ENCODE measurements around the gene NUP205. TPM values are rescaled to one million over a fixed set of nuclear protein-coding genes. Genes with fewer than 3 reads are reported as not detected.

The NUP205 gene
- total and polyA plus RNA-seq, 2 of the 13 experiments (the other 11 are each of a cell fraction or from before 2014, with no cell fraction given): 46.2 to 87.2 TPM

DNA sequence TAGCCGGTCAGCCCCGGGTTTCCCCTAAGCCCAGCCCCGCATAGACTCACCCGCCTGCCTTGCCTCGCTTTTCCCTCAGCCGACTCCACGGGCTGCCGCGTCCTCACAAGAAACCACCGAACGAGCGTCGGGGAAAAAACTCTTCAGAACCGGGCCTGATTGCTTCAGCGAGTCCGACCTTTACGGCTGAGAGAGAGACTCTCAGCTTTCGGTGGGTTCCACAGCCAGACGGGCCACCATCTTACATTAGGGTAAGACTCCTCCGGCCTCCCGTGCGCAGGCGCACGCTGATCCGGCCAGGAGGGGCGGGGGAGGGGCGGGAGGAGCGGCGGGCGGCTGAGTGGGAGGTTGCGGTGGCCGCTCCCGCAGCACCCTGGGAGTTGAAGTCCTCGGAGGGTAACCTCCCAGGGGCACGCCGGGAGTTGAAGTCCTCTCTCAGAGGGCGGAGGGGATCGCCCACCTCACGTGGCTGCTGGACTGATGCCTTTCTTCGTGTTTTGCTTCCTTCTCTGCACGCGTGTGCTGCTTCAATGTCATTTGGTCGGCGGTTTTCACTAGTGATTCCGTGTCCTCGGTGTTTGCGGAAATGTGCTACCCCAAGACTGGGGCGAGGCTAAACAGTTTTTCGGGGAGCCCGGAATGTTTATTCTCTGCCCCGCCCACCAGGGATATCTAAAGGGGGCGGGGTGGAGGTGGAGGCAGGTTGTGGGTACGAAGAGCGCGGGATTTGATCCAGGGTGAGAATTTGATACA, 47.7 kb upstream of the NUP205 start, which contains the start of gene CNOT4 (continued):
- TF ChIP-seq MAF1 (CRISPR knock-in tag; IDR thresholded peaks at IDR 0.05; ENCODE audit: borderline replicate concordance) (no peak), TOE1 (CRISPR knock-in tag; IDR thresholded peaks at IDR 0.05) (0 out of 2 replicates have a peak, but pooled peaks have one; percentile 44), TOPORS (CRISPR knock-in tag; IDR thresholded peaks at IDR 0.05) (no peak), PPARG (CRISPR knock-in tag; conservative IDR thresholded peaks at IDR 0.05) (0 out of 2 replicates have a peak, but pooled peaks have one; percentile 8), STAT5B (CRISPR knock-in tag; IDR thresholded peaks at IDR 0.05) (no peak), NR3C1 (CRISPR knock-in tag; IDR thresholded peaks at IDR 0.05) (no peak), ISL2 (CRISPR knock-in tag; IDR thresholded peaks at IDR 0.05) (no peak), POLR2A (IDR thresholded peaks at IDR 0.05; ENCODE audit: insufficient read depth in 1 of 2, low read depth in 2 of 2, low read length in 2 of 2) (peak; percentile 78 to 89), ZSCAN20 (CRISPR knock-in tag; IDR thresholded peaks at IDR 0.05; ENCODE audit: borderline replicate concordance) (no peak), CAMTA2 (CRISPR knock-in tag; IDR thresholded peaks at IDR 0.05; ENCODE audit: borderline replicate concordance) (no peak), ELF3 (CRISPR knock-in tag; IDR thresholded peaks at IDR 0.05) (peak; percentile 35; the same call in 1 of the 2 replicates), RAD51 (IDR thresholded peaks at IDR 0.05; ENCODE audit: borderline replicate concordance) (no peak), THAP11 (CRISPR knock-in tag; IDR thresholded peaks at IDR 0.05) (peak; percentile 100), MAZ (IDR thresholded peaks at IDR 0.05; ENCODE audit: borderline replicate concordance, low read depth, low read length) (peak; percentile 90), MAZ (CRISPR knock-in tag; IDR thresholded peaks at IDR 0.05; ENCODE audit: low read depth) (peak; percentile 88), PHF5A (CRISPR knock-in tag; IDR thresholded peaks at IDR 0.05; ENCODE audit: low read depth, unreplicated experiment) (peak; percentile 24), RARA (CRISPR knock-in tag; IDR thresholded peaks at IDR 0.05) (0 out of 2 replicates have a peak, but pooled peaks have one; percentile 4)
- TF ChIP-seq, protein P1, sequence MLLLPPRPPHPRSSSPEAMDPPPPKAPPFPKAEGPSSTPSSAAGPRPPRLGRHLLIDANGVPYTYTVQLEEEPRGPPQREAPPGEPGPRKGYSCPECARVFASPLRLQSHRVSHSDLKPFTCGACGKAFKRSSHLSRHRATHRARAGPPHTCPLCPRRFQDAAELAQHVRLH (CRISPR knock-in tag; IDR thresholded peaks at IDR 0.05; ENCODE audit: borderline replicate concordance, low read depth): peak; percentile 68; the same call in 1 of the 2 replicates
- TF ChIP-seq, protein P2, sequence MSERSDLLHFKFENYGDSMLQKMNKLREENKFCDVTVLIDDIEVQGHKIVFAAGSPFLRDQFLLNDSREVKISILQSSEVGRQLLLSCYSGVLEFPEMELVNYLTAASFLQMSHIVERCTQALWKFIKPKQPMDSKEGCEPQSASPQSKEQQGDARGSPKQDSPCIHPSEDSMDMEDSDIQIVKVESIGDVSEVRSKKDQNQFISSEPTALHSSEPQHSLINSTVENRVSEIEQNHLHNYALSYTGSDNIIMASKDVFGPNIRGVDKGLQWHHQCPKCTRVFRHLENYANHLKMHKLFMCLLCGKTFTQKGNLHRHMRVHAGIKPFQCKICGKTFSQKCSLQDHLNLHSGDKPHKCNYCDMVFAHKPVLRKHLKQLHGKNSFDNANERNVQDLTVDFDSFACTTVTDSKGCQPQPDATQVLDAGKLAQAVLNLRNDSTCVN (CRISPR knock-in tag; IDR thresholded peaks at IDR 0.05; ENCODE audit: borderline replicate concordance): 0 out of 2 replicates have a peak, but pooled peaks have one; percentile 19
- TF ChIP-seq, protein P3, sequence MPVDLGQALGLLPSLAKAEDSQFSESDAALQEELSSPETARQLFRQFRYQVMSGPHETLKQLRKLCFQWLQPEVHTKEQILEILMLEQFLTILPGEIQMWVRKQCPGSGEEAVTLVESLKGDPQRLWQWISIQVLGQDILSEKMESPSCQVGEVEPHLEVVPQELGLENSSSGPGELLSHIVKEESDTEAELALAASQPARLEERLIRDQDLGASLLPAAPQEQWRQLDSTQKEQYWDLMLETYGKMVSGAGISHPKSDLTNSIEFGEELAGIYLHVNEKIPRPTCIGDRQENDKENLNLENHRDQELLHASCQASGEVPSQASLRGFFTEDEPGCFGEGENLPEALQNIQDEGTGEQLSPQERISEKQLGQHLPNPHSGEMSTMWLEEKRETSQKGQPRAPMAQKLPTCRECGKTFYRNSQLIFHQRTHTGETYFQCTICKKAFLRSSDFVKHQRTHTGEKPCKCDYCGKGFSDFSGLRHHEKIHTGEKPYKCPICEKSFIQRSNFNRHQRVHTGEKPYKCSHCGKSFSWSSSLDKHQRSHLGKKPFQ (CRISPR knock-in tag; IDR thresholded peaks at IDR 0.05; ENCODE audit: insufficient replicate concordance): no peak
- TF ChIP-seq, protein P4, sequence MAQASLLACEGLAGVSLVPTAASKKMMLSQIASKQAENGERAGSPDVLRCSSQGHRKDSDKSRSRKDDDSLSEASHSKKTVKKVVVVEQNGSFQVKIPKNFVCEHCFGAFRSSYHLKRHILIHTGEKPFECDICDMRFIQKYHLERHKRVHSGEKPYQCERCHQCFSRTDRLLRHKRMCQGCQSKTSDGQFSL (CRISPR knock-in tag; IDR thresholded peaks at IDR 0.05): peak; percentile 75; the same call in 1 of the 2 replicates
- TF ChIP-seq, protein P5, sequence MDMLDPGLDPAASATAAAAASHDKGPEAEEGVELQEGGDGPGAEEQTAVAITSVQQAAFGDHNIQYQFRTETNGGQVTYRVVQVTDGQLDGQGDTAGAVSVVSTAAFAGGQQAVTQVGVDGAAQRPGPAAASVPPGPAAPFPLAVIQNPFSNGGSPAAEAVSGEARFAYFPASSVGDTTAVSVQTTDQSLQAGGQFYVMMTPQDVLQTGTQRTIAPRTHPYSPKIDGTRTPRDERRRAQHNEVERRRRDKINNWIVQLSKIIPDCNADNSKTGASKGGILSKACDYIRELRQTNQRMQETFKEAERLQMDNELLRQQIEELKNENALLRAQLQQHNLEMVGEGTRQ (IDR thresholded peaks at IDR 0.05; ENCODE audit: low read depth, low read length): peak; percentile 71
- TF ChIP-seq, protein P5 (CRISPR knock-in tag; IDR thresholded peaks at IDR 0.05; ENCODE audit: borderline replicate concordance): peak; percentile 51
- TF ChIP-seq, protein P6, sequence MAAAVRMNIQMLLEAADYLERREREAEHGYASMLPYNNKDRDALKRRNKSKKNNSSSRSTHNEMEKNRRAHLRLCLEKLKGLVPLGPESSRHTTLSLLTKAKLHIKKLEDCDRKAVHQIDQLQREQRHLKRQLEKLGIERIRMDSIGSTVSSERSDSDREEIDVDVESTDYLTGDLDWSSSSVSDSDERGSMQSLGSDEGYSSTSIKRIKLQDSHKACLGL (CRISPR knock-in tag; IDR thresholded peaks at IDR 0.05): no peak; the same call in 1 of the 2 replicates

Data from HepG2 (cell line).